ENCODE results near the gene FBXO24.

Gene FBXO24

GRCh38 chr7:100598425-100598824, 12.3 kb downstream of the FBXO24 start:
- no peak for DNase-seq

DNA sequence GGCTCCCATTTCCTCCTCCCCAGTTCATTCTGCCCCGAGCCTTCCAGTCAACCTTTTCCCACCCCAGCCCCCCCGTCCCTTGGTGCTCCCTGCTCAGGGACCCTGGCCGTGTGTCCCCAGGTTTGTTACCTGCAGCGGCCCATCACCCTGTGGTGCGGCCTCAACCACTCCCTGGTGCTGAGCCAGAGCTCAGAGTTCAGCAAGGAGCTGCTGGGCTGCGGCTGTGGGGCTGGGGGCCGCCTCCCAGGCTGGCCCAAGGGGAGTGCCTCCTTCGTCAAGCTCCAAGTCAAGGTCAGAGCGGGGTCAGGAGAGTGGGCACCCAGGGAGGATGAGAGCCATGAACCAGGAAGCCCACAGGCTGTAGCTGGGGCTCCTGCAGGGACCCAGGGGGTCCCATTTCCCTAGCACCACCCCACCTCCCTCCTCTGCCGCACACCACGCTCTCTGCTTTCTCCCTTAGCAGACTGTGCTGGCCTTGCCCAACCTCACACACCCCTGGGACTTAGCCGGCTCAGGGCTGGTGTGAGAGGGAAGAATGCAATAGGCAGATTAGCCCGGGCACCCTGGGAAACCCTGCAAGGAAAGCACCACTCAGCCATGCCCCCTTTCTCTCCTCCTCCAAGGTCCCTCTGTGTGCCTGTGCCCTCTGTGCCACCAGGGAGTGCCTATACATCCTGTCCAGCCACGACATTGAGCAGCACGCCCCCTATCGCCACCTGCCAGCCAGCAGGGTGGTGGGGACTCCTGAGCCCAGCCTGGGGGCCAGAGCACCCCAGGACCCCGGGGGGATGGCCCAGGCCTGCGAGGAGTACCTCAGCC, 14.0 kb downstream of the FBXO24 start:
- DNase-seq, result no peak

GRCh38 chr7:100600730-100601038, 14.6 kb downstream of the FBXO24 start:
- DNase-seq, result no peak

DNA sequence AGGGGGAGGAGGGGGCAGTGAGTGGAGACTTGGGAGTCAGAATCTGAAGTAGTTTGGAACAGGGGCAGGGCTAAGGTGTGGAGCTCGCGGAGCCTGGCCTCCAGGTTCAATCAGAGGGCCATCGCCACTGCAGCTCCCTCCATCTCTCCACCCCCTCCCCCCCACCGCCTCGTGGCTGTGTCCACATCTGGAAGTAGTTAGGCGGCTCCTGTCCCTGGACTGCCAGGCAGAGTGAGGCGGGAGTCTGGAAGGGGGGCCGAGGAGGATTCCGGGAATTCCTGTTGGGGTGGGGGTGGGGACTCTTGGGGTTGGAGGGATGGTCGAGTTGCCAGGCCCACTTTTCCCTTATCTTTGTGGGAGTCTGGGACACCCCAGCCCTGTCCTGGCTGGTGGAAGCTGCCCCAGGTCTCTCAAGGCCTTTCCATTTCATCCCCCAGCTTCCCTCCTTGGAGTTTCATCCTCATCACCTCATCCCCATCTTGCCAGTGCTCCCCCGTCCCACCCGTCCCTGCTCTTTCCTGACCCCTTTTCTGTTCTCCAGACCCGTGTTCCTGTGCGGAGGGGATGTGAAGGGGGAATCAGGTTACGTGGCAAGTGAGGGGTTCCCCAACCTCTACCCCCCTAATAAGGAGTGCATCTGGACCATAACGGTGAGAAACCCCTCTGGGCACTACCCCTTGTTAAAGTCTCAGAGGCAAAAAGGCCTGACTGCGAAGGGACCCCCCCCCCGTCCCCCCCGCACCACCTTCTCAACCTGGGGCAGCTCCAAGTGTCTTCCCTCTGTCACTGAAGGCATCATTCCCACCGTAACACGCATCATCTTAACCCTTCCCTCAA, 17.0 kb downstream of the FBXO24 start:
- DNase-seq, result no peak

DNA sequence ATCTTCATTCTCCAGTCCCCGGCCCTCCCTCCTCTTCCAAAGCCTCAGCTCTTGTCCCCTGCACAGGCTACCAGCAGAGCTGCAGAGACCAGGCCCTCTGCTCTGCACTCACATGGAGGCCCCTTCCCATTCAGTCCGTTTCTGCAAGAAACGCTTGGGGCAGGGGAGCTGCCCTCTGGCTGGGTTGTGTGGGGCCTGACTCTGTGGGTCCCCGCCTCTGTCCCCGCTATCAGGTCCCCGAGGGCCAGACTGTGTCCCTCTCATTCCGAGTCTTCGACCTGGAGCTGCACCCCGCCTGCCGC, 17.5 kb downstream of the FBXO24 start:
- no peak for DNase-seq

GRCh38 chr7:100604028-100604975, 18.2 kb downstream of the FBXO24 start:
- peak; percentile 45 for DNase-seq

- DNase-seq, result no peak
Measured at GRCh38 chr7:100604976-100605911, 19.1 kb downstream of the FBXO24 start.

DNA sequence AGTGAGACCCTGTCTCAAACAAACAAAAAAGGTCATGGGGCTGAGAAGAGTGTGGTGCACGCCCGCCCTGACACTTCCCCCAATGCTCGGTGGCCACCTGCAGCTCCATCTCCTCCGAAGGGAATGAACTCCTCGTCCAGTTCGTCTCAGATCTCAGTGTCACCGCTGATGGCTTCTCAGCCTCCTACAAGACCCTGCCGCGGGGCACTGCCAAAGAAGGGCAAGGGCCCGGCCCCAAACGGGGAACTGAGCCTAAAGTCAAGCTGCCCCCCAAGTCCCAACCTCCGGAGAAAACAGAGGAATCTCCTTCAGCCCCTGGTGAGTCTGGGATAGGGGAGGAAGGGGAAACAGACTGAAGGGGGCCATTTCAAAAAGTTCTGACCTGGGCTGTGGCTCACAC, 20.2 kb downstream of the FBXO24 start:
- no peak for DNase-seq

GRCh38 chr7:100607111-100607510, 21.0 kb downstream of the FBXO24 start:
- no peak for DNase-seq

DNA sequence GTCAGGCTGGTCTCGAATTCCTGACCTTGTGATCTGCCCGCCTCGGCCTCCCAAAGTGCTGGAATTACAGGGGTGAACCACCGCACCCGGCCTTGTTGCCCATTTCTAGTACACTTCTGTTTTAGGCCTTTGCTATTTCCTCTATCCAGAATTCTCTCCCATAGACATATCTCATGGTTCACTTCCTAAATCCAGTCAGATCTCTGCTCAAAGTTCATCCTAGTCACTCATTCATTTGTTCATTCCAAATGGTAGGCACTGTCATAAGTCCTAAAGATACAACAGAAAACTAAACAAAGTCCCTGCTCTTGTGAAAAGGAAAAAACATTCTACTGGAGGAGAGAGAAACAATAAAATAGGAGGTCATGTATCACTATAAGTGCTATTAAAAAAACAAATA, 23.8 kb downstream of the FBXO24 start:
- DNase-seq, result no peak

DNA sequence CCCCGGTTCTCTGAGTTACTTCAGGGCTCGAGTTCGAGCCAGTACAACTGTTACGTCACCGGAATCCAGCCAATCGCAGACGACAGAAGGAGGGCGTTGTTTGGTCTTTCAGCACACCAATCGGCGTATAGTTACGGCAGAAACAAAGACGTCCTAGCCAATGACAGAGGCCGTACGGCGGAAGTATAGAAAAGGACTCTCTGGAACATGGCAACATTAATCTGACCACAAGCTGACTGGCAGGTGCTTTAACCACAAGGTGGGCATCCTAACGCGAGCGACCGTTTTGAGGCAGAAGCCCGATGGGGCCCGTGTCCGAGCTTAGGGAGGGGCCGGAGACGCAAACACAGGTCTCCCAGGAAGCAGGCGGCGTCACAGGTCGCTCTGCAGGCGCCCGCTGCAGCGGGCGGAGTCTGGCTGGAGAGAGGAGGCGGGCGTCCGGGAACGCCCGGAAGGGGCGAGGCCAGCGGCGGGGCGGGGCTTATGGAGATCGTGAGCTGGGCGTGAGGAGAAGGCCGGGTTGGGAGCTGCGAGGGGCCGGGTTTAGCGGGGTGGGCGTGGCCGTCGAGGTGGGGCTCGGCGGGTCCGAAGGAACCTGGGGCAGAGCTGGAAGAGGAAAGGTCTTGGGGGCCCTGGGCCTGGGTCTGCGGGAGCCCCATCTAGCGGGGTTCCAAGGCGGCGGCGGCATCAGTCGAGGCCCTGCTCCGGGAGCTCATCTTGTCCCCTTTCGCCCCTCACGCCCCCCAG, 26.0 kb downstream of the FBXO24 start, which contains the start of gene MOSPD3:
Gene MOSPD3, plus strand, starts transcription at position 558 of the 747 bp plus-strand sequence. CDS start 252 bp downstream, outside the sequence.
- DNase-seq, result peak; percentile 99

DNA sequence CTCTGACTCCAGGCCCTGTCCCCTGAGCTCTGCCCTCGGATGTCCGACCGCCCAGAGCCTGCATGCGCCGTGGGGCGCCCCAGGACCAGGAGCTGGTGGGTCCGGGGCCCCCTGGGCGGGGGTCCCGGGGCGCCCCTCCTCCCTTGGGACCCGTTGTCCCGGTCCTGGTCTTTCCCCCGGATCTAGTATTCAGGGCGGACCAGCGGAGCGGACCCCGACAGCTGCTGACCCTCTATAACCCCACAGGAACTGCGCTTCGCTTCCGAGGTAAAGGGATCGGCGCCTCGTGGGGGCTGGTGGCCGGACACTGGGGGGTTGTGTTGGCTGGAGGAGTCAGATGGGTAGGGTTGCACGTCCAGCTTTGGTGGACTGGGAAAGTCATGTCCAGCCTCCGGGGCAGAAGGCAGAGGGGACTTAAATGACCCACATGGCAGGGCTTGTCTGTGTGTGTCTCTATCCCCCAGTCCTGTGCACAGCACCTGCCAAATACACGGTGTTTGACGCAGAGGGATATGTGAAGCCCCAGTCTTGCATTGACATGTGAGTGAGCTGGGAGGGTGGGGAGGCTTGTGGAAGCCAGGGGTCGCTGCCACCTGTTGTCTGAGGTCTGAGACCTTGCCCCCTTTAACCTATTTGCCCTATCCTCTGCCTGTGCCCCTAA, 26.7 kb downstream of the FBXO24 start:
- no peak for DNase-seq

GRCh38 chr7:100613412-100614175, 27.5 kb downstream of the FBXO24 start:
- no peak for DNase-seq

- DNase-seq, result no peak
Measured at GRCh38 chr7:100614308-100614861, 28.3 kb downstream of the FBXO24 start.

DNA sequence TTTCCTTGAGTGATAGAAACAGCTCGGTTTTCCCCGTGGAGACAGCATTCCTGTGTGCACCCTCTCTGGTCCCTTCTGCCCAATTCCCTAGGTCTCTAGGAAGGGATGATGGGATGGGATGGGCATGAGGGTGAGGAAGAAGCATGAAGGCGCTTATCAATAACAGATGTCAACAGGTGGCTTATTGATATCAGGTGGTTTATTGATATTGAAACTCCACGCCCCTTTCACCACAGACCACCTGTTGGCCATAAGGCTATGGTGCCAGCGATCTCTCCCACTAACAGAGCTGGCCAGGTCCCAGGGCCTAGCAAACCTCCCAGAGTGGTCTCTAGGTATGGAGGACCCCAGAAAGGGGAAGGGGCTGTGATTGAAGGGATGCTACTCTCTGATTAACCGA, 34.1 kb downstream of the FBXO24 start:
- no peak for DNase-seq

DNA sequence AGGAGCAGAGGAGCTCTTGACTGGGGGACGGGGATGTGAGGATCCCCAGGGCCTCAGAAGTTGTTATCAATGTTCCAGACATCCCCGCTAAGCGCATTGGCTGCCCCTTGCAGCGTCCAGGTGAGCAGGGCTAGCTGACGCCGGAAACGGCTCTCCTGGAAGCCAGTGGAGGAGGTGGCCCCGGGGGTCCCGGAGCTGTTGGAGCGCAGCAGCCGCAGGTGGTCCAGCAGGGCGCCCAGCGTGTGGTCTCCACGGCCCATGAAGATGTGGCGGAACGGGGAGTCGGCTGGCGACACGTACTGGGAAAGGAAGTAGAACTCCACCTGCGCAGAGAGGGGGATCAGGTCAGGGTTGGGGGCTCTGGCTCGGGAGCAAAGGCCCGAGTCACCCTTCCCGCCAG, 34.7 kb downstream of the FBXO24 start:
- DNase-seq, result no peak

DNA sequence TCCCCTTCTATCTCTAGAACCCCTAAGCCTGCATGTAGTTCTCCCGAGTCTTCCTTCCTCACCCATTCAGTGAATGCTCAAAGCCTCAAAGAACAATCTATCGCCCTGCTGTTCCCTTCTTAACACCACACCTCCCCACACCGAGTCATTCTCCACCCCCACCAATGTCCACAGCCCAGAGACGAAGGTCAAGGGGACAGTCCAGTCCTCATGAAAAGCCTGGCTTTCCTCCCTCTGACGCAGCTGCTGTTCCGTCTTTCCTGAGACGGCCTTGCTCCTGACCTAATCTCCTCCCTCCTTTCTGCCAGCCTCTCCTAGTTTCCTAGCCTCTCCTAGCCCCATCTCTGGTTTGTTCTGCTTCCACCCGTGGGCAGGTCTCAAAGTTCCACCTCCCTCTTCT, 35.4 kb downstream of the FBXO24 start:
- no peak for DNase-seq

GRCh38 chr7:100623951-100624824, 38.1 kb downstream of the FBXO24 start:
- DNase-seq, result no peak

DNA sequence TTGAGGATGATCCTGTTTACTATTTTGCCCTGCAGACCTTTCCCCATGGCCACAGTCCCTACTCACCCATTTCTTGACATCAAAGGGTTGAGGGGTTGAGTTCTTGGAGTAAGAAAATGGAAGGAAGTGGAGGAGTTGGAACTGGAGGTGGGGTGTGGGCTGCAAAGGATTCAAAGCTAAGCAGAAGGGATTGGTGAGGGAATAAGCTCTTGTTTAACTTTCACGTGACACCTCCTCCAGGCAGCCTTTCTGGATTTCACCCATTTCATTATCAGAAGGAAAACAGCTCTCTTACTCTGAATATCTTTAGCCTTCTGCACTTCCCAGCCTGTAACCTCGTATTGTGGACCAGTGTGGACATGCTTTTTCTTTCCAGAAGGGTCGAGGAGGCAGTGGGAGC, 39.9 kb downstream of the FBXO24 start:
- DNase-seq, result no peak

Measured in NCI-H1436 (cell line).